ENCODE results near the gene OR4D1. TPM values are rescaled to one million over a fixed set of nuclear protein-coding genes. Genes with fewer than 3 reads are reported as not detected.

OR4D1 gene
- total and polyA plus RNA-seq, 9 of the 15 experiments (the other 6 are each of a cell fraction or from before 2014, with no cell fraction given) = not detected

DNA sequence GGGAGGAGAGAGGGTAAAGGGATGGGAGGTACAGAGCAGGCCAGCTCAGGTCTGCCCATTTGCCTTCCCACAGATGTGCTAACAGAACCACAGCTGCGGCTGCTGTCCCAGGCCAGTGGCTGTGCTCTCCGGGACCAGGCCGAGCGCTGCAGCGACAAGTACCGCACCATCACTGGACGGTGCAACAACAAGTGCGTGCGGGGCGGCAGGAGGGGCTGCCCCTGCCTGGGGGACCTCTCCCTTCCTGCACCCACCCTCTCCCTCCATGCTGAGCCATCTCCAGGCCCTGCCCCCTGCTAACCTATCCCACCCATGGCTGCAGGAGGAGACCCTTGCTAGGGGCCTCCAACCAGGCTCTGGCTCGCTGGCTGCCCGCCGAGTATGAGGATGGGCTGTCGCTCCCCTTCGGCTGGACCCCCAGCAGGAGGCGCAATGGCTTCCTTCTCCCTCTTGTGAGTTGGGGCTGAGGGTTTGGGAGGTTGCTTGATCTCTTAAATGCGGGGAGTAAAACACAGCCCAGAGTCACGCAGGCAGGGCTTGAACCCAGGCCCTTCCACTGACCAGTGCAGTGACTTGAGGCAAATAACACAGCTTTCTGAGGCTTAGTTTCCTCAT lies 45.6 kb downstream of the OR4D1 start:
- FAIRE-seq (no peak), DNase-seq (ENCODE audit: extremely low read depth in 1 of 4, low spot score in 3 of 4) (peak; percentile 35 to 40 (median 36)), ATAC-seq (peak; percentile 42)
- Histone ChIP-seq H3K36me3 (ENCODE audit: control insufficient read depth, insufficient read depth, low read length) (no peaks in the 10 kb centered on the region), H3K27me3 (ENCODE audit: control insufficient read depth in 2 of 2, insufficient read depth in 2 of 2, low read length in 2 of 2) (peaks cover 0 to 8% of the 10 kb centered on the region in 2 experiments; a peak in 2 of 5 replicates), H3K9ac (ENCODE audit: insufficient read depth in 1 of 2, low read depth in 2 of 2, low read length in 2 of 2) (no peak overlapping the region; a peak in 1 of 4 replicates), H2AFZ (ENCODE audit: low read depth, low read length) (no peak overlapping the region), H3K4me2 (ENCODE audit: insufficient read depth, low read length) (no peak overlapping the region), H3K9me3 (replicated peaks; ENCODE audit: control insufficient read depth, insufficient read depth, low read depth, low read length) (no peaks in the 10 kb centered on the region), H3K4me3 (no peak overlapping the region), H3K79me2 (ENCODE audit: control insufficient read depth, insufficient read depth, low read length) (no peaks in the 10 kb centered on the region), H3K4me1 (replicated peaks in 1 of 2; ENCODE audit: control insufficient read depth in 2 of 2, insufficient read depth in 2 of 2, low read length in 2 of 2) (peaks cover 26 to 44% of the 10 kb centered on the region in 2 experiments), H3K9me1 (ENCODE audit: control insufficient read depth, insufficient read depth, low read length) (no peaks in the 10 kb centered on the region), H4K20me1 (replicated peaks; ENCODE audit: control insufficient read depth, insufficient read depth, low read length) (no peaks in the 10 kb centered on the region; the same call in 1 of the 2 replicates), H3K27ac (ENCODE audit: extremely low read depth, low read depth, low read length) (no peak overlapping the region)
- in situ Hi-C loops (cut with MboI) = no loop called here
- 47% methylated on average over 14 of the region's 18 CpGs for whole genome bisulfite sequencing (ENCODE audit: insufficient coverage, low coverage, missing lambda C conversion rate)
- no TSS peak for BruUV-seq (replicated peaks)
- TF ChIP-seq BCOR (IDR thresholded peaks at IDR 0.05) (0 out of 2 replicates have a peak, but pooled peaks have one; percentile 27), CBX1 (IDR thresholded peaks at IDR 0.05; ENCODE audit: low read depth) (0 out of 2 replicates have a peak, but pooled peaks have one; percentile 11), RBM25 (IDR thresholded peaks at IDR 0.05; ENCODE audit: low read depth, low read length, severe bottlenecking) (peak; percentile 70)
- TF ChIP-seq, protein P1, sequence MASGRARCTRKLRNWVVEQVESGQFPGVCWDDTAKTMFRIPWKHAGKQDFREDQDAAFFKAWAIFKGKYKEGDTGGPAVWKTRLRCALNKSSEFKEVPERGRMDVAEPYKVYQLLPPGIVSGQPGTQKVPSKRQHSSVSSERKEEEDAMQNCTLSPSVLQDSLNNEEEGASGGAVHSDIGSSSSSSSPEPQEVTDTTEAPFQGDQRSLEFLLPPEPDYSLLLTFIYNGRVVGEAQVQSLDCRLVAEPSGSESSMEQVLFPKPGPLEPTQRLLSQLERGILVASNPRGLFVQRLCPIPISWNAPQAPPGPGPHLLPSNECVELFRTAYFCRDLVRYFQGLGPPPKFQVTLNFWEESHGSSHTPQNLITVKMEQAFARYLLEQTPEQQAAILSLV (tag; IDR thresholded peaks at IDR 0.05) = no peak
- TF ChIP-seq, protein P2, sequence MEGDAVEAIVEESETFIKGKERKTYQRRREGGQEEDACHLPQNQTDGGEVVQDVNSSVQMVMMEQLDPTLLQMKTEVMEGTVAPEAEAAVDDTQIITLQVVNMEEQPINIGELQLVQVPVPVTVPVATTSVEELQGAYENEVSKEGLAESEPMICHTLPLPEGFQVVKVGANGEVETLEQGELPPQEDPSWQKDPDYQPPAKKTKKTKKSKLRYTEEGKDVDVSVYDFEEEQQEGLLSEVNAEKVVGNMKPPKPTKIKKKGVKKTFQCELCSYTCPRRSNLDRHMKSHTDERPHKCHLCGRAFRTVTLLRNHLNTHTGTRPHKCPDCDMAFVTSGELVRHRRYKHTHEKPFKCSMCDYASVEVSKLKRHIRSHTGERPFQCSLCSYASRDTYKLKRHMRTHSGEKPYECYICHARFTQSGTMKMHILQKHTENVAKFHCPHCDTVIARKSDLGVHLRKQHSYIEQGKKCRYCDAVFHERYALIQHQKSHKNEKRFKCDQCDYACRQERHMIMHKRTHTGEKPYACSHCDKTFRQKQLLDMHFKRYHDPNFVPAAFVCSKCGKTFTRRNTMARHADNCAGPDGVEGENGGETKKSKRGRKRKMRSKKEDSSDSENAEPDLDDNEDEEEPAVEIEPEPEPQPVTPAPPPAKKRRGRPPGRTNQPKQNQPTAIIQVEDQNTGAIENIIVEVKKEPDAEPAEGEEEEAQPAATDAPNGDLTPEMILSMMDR (IDR thresholded peaks at IDR 0.05 in 2 of 3, conservative IDR thresholded peaks at IDR 0.05 in 1 of 3; ENCODE audit: insufficient read depth in 2 of 3, low read depth in 1 of 3, low read length in 3 of 3) = peak; percentile 35 to 65 (median 47)
- CTCF ChIA-PET (ENCODE audit: low intra/inter-chr PET ratio) = no interaction called here
- intact Hi-C loops (cut with micrococcal nuclease) = no loop called here
- POLR2A ChIA-PET = interaction anchor here (1.2 kb wide), 1 partner anchor 20 kb away, joined by 3 read pairs; no protein-coding TSS in a partner anchor
